Ecto neural progenitor cell (in vitro differentiated cells): ENCODE data around the gene ERGIC1.
"Not testable (repeated sequence)": the region's sequence is repeated elsewhere in the genome, so short reads cannot be mapped to it uniquely, and the experiment has no call there.

Source experiments
- DNase-seq: peaks from one replicate; pipeline ENCODE4 v3.0.0-alpha.2; 2018; ENCODE audit warnings: low spot score

ERGIC1 gene

GRCh38 chr5:172800088-172800551 lies 33.9 kb upstream of the ERGIC1 start:
- no peak for DNase-seq

- DNase-seq: no peak
Measured at GRCh38 chr5:172801179-172801671, 32.8 kb upstream of the ERGIC1 start.

- DNase-seq: no peak
Measured at GRCh38 chr5:172802112-172802511, 31.9 kb upstream of the ERGIC1 start.

GRCh38 chr5:172802567-172803176 lies 31.4 kb upstream of the ERGIC1 start:
- DNase-seq: no peak

GRCh38 chr5:172805018-172805683 lies 28.9 kb upstream of the ERGIC1 start:
- DNase-seq: no peak

GRCh38 chr5:172805736-172806255 lies 28.3 kb upstream of the ERGIC1 start:
- no peak for DNase-seq

- peak; percentile 74 for DNase-seq
Measured at GRCh38 chr5:172806897-172807672, 27.0 kb upstream of the ERGIC1 start.

- no peak for DNase-seq
Measured at GRCh38 chr5:172807766-172808311, 26.2 kb upstream of the ERGIC1 start.

GRCh38 chr5:172809774-172810173 lies 24.3 kb upstream of the ERGIC1 start:
- no peak for DNase-seq

- not testable (repeated sequence) for DNase-seq
Measured at GRCh38 chr5:172810996-172811395, 23.1 kb upstream of the ERGIC1 start.

- no peak for DNase-seq
Measured at GRCh38 chr5:172815631-172816030, 18.4 kb upstream of the ERGIC1 start.

GRCh38 chr5:172816925-172817562 lies 17.0 kb upstream of the ERGIC1 start:
- DNase-seq: no peak

GRCh38 chr5:172817664-172818063 lies 16.4 kb upstream of the ERGIC1 start:
- no peak for DNase-seq

GRCh38 chr5:172818081-172818480 lies 16.0 kb upstream of the ERGIC1 start:
- DNase-seq: no peak

GRCh38 chr5:172819569-172819968 lies 14.5 kb upstream of the ERGIC1 start:
- no peak for DNase-seq

- no peak for DNase-seq
Measured at GRCh38 chr5:172820046-172820767, 13.8 kb upstream of the ERGIC1 start.

GRCh38 chr5:172821340-172821985 lies 12.6 kb upstream of the ERGIC1 start:
- DNase-seq: no peak

GRCh38 chr5:172823840-172824362 lies 10.2 kb upstream of the ERGIC1 start:
- DNase-seq: no peak

GRCh38 chr5:172825610-172826204 lies 8.3 kb upstream of the ERGIC1 start:
- DNase-seq: no peak

- DNase-seq: no peak
Measured at GRCh38 chr5:172827841-172828240, 6.2 kb upstream of the ERGIC1 start.
